ENCODE results near the gene RABGAP1L. TPM values are rescaled to one million over a fixed set of nuclear protein-coding genes. Genes with fewer than 3 reads are reported as not detected.

RABGAP1L gene
- total RNA-seq, 1 experiment from 2014 or later: 29.3 TPM

GRCh38 chr1:174956086-174956485 is 796.8 kb downstream of the RABGAP1L start:
- RAD21 ChIA-PET (ENCODE audit: low non-redundant PET in 1 of 2, low total read pairs in 2 of 2, uncharacterized antibody in 2 of 2, unreplicated experiment in 2 of 2): no interaction called here
- no peak for ATAC-seq
- Histone ChIP-seq H4K20me1 (ENCODE audit: insufficient read depth) (no peaks in the 10 kb centered on the region), H3K9me2 (ENCODE audit: insufficient read depth) (no peaks in the 10 kb centered on the region), H3K27ac (ENCODE audit: low read depth, low read length) (no peak overlapping the region), H3K27me3 (ENCODE audit: insufficient read depth, low read length) (no peaks in the 10 kb centered on the region), H2AFZ (ENCODE audit: low read depth, low read length, poor library complexity, severe bottlenecking) (no peak overlapping the region), H3K4me1 (ENCODE audit: control insufficient read depth in 1 of 2, insufficient read depth in 2 of 2, low read length in 2 of 2) (no peaks in the 10 kb centered on the region), H3K79me2 (ENCODE audit: insufficient read depth, low read length) (no peaks in the 10 kb centered on the region), H3K36me3 (ENCODE audit: control insufficient read depth in 1 of 2, insufficient read depth in 2 of 2, low read length in 2 of 2) (no peaks in the 10 kb centered on the region), H3K4me3 (replicated peaks in 1 of 2; ENCODE audit: low read depth in 1 of 2, low read length in 2 of 2) (no peak overlapping the region), H3K9ac (ENCODE audit: low read length) (no peak overlapping the region), H3K4me2 (ENCODE audit: low read length) (no peak overlapping the region), H3K9me3 (ENCODE audit: control insufficient read depth in 1 of 2, insufficient read depth in 1 of 2, low read depth in 1 of 2, low read length in 2 of 2) (no peaks in the 10 kb centered on the region)
- TF ChIP-seq JUND (IDR thresholded peaks at IDR 0.05): no peak
- TF ChIP-seq POLR2AphosphoS5 (IDR thresholded peaks at IDR 0.05; ENCODE audit: low read depth, low read length): no peak
- no peak for TF ChIP-seq CTCF (IDR thresholded peaks at IDR 0.05 in 2 of 3, conservative IDR thresholded peaks at IDR 0.05 in 1 of 3; ENCODE audit: borderline replicate concordance in 1 of 3, insufficient read depth in 1 of 3, low read depth in 2 of 3, low read length in 2 of 3)
- TF ChIP-seq CBX3 (IDR thresholded peaks at IDR 0.05; ENCODE audit: low read depth): no peak
- no peak for TF ChIP-seq REST (IDR thresholded peaks at IDR 0.05; ENCODE audit: low read depth)
- BruUV-seq (replicated peaks): no TSS peak
- POLR2A ChIA-PET: no interaction called here
- DNase-seq (ENCODE audit: low read depth, low spot score): no peak
- CTCF ChIA-PET: no interaction called here
- intact Hi-C loops (cut with micrococcal nuclease): no loop called here

Data from HCT116 (cell line).